Right atrium auricular region (tissue), 2 donors: Measurements from ENCODE around the gene PMPCB. TPM values are rescaled to one million over a fixed set of nuclear protein-coding genes. Genes with fewer than 3 reads are reported as not detected.

Experiments used
- DNase-seq: peaks from one replicate; pipeline ENCODE4 v3.0.0-alpha.2; 2019; ENCODE audit warnings: low spot score
- H3K27ac ChIP-seq, 2 donors: fragments of 200-600 bp; sonication (generic); 1 replicate in 1 of 2; 2 replicates in 1 of 2; pipeline ENCODE4 v1.5.1; 2016 to 2019
- H3K27me3 ChIP-seq, 2 donors: fragments of 200-600 bp; sonication (generic); one replicate each; pipeline versions ENCODE4 v1.5.1 to v1.6.0; 2017 to 2019
- H3K36me3 ChIP-seq: fragments of 200-600 bp; sonication (generic); one replicate; pipeline ENCODE4 v1.5.1; 2016
- H3K4me1 ChIP-seq, 2 donors: fragments of 200-600 bp; sonication (generic); one replicate each; pipeline versions ENCODE4 v1.5.1 to v1.6.0; 2017 to 2019
- H3K4me3 ChIP-seq, 2 donors: fragments of 200-600 bp; sonication (generic); 1 replicate in 1 of 2; 2 replicates in 1 of 2; pipeline ENCODE4 v1.5.1; 2017 to 2019; ENCODE audit warnings: mild to moderate bottlenecking in 1 of 2, moderate library complexity in 1 of 2
- H3K9me3 ChIP-seq, 2 donors: fragments of 200-600 bp; sonication (generic); one replicate each; pipeline ENCODE4 v1.5.1; 2019
- total RNA-seq, 2 donors: library from RNA; depleted of rRNA; stranded (reverse); fragments of >200 nt; gene quantifications; one replicate each; pipeline ENCODE4 v1.1.0, GENCODE V29; 2016
- TF ChIP-seq, protein P1 (sequence below), 2 donors: fragments of 200-600 bp; sonication (generic); IDR thresholded peaks; one replicate each; pipeline ENCODE4 v1.5.1; 2019; ENCODE audit warnings: antibody characterized with exemption in 2 of 2

Gene PMPCB
- total RNA-seq, 2 donors from 2014 or later, result 37.2 to 47.4 TPM

DNA sequence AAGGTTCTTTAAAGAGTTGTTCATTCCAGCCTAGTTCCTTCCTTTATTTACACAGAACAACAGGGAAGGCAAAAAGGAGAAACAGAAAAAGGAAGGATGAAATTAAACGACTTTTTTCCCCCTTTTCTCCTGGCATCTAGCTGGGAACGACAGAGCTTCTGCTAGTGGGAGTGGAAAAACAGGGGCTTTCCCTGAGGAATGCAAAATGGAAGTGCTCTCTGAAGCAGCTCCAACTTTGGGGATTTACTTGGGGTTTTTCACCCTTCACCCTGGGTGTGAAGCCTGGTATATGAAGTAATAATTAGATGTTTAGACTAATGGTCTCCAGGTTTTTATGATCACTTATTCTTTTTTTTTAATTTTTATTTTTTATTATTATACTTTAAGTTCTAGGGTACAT lies 4.2 kb downstream of the PMPCB start:
- Histone ChIP-seq H3K36me3 (peaks cover 72% of the 10 kb centered on the region), H3K27ac (no peak overlapping the region), H3K4me1 (peaks cover 0 to 20% of the 10 kb centered on the region in 2 donors), H3K4me3 (no peak overlapping the region), H3K9me3 (no peaks in the 10 kb centered on the region), H3K27me3 (no peaks in the 10 kb centered on the region)
- no peak for DNase-seq
- TF ChIP-seq, protein P1, sequence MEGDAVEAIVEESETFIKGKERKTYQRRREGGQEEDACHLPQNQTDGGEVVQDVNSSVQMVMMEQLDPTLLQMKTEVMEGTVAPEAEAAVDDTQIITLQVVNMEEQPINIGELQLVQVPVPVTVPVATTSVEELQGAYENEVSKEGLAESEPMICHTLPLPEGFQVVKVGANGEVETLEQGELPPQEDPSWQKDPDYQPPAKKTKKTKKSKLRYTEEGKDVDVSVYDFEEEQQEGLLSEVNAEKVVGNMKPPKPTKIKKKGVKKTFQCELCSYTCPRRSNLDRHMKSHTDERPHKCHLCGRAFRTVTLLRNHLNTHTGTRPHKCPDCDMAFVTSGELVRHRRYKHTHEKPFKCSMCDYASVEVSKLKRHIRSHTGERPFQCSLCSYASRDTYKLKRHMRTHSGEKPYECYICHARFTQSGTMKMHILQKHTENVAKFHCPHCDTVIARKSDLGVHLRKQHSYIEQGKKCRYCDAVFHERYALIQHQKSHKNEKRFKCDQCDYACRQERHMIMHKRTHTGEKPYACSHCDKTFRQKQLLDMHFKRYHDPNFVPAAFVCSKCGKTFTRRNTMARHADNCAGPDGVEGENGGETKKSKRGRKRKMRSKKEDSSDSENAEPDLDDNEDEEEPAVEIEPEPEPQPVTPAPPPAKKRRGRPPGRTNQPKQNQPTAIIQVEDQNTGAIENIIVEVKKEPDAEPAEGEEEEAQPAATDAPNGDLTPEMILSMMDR (IDR thresholded peaks at IDR 0.05), result no peak

DNA sequence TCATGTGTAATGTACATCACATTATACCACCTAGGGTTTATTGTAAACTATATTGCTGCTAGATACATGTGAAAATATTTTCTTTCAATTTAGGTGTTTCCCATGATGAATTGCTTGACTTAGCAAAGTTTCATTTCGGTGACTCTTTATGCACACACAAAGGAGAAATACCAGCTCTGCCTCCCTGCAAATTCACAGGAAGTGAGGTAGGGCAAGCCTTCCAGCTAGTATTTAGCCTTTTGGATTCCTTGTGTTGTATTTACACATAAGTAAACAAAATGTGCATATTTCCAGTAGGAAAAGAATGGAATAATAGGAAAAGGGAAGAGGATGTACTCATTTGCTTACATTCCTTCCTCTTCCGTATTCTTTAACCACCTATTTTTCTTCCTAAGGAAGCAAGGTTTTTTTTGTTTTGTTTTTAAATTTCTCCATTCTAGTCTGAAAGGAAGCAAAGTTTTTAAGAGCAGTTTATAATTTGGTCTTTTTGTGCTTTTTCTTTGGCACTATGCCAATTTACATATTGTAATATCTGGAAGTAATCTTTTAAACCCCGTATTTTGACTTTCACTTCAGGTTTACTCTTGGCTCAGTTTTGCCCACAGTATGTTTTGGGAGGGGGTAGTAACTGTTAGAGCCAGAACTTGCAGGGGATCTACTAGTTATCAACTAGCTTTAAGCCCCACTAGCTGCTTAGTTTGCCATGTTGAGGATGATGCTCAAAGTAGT lies 10.4 kb downstream of the PMPCB start:
- TF ChIP-seq, protein P1 (IDR thresholded peaks at IDR 0.05), result no peak

DNA sequence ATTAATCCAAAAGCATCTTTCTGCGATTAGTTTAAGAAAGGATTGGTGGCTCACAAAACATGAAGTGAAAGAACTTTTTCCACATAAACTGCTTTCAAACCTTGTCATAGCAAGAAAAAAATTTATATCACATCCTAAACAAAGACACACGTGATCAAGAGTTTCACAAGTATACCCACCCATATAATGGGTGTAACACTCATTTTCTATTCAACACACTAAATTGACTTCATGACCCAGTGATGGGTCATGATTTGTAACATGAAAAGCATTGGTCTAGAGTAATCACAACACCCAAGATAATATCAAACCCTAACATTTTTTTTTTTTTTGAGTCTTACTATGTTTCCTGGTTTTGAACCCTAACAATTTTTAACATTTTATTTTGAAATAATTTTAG lies 17.6 kb downstream of the PMPCB start:
- H3K4me3 ChIP-seq, result no peak overlapping the region
- H3K27ac ChIP-seq, result no peak overlapping the region
- H3K27me3 ChIP-seq, result no peaks in the 10 kb centered on the region
- H3K36me3 ChIP-seq, result peaks cover 89% of the 10 kb centered on the region
- TF ChIP-seq, protein P1 (IDR thresholded peaks at IDR 0.05), result no peak
- DNase-seq, result no peak
- no peaks in the 10 kb centered on the region for H3K4me1 ChIP-seq
- no peaks in the 10 kb centered on the region for H3K9me3 ChIP-seq

More for the DNA sequence above, 10.4 kb downstream of the PMPCB start:
- Histone ChIP-seq H3K27me3 (no peaks in the 10 kb centered on the region), H3K36me3 (peaks cover 93% of the 10 kb centered on the region), H3K9me3 (no peaks in the 10 kb centered on the region), H3K27ac (no peak overlapping the region), H3K4me3 (no peak overlapping the region), H3K4me1 (no peaks in the 10 kb centered on the region)
- no peak for DNase-seq

DNA sequence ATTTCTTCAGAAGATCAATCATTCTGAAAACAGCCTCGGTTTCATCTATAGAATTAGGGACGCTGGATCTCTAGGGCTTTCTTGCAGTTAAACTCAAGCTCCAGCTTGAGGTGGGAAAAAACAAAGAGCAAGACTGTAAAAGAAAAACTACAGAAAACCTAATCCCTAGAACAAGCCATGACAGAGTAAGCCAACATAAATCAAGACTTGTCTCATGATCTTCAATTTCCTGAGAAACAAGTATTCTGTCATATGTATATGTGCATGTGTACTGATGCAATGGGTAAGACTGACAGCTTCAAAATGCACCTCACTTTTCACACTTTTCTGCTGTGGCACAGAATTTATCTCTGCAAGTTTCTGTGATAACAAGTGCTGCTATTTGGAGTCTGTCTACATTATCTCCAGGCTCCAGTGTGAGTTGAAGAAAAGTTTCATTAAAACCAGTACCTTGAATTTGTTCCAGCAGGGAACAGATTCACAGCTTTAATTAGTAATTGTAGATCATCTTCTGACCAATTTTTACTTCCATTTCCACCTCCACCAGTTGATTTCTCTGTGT lies 19.2 kb downstream of the PMPCB start:
- Histone ChIP-seq H3K4me3 (no peak overlapping the region), H3K27ac (peak overlapping the region in 1 of 2 donors; percentile 25), H3K4me1 (no peaks in the 10 kb centered on the region), H3K27me3 (no peaks in the 10 kb centered on the region), H3K9me3 (no peaks in the 10 kb centered on the region), H3K36me3 (peaks cover 86% of the 10 kb centered on the region)
- no peak for DNase-seq
- TF ChIP-seq, protein P1 (IDR thresholded peaks at IDR 0.05), result no peak

DNA sequence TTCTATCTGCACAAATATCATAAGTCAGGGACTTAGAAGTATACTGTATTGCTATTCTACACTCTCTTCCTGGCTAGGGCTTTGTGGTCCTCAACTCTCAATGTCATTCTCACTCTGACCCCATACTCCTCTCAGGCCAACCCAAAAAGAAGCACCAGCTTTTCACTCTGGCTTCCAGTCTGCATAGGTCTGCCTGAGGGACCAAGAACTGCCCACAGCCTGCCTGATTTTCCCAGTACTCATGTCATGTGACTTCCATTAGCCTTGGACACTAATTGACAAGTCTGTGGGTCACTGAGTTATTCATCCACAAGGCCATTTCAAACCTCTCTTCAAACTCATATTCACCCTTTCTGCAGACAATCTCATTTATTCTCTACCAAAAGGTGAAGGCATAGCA lies 19.8 kb downstream of the PMPCB start:
- Histone ChIP-seq H3K27me3 (no peaks in the 10 kb centered on the region), H3K36me3 (peaks cover 86% of the 10 kb centered on the region), H3K27ac (peak overlapping the region in 1 of 2 donors; percentile 25), H3K4me3 (no peak overlapping the region), H3K9me3 (no peaks in the 10 kb centered on the region), H3K4me1 (no peaks in the 10 kb centered on the region)
- DNase-seq, result no peak
- TF ChIP-seq, protein P1 (IDR thresholded peaks at IDR 0.05), result no peak
